ENCODE measurements around the gene SCARF2.

SCARF2 gene

DNA sequence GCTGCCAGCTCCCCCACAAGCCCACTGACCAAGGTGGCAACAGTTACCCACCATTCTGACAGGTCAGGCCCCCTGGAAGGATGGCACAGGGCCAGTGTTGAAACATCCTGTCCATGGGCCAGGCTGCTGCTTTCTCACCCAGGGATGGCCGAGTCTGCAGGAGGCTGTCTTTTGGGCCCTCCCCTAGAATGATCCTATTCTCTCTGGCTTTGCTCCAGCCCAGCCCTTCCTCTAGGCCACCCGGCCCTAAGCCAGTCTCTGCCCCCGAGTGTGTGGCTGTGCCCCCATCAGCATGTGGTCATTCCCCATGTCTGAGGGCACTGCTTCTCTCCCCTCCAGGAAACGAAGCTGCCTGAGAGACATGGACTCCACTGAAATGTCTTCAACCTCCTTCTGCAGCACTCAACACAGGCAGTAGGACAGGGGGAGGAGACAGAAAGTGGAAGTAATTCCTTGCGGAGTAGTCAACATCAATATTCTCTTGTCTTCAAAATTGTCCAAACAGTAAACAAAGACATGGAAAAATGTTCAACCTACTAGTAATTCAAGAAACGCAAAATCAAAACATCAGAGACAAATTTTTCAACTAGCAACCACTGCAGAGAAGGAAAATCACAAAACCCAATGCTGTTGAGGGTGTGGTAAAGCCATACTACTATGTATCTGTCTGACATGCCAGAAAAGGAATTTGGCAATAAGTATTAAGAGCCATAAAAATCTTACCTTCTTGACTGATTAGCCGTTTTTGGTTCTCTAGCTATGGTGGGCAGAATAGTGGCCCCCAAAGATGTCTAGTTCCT, 5.1 kb upstream of the SCARF2 start:
- H3K9me3 ChIP-seq (ENCODE audit: severe bottlenecking) = no peaks in the 10 kb centered on the region
- no peak overlapping the region for H3K27ac ChIP-seq (ENCODE audit: poor library complexity, severe bottlenecking)
- H3K4me3 ChIP-seq (ENCODE audit: severe bottlenecking) = no peak overlapping the region
- TF ChIP-seq, protein P1, sequence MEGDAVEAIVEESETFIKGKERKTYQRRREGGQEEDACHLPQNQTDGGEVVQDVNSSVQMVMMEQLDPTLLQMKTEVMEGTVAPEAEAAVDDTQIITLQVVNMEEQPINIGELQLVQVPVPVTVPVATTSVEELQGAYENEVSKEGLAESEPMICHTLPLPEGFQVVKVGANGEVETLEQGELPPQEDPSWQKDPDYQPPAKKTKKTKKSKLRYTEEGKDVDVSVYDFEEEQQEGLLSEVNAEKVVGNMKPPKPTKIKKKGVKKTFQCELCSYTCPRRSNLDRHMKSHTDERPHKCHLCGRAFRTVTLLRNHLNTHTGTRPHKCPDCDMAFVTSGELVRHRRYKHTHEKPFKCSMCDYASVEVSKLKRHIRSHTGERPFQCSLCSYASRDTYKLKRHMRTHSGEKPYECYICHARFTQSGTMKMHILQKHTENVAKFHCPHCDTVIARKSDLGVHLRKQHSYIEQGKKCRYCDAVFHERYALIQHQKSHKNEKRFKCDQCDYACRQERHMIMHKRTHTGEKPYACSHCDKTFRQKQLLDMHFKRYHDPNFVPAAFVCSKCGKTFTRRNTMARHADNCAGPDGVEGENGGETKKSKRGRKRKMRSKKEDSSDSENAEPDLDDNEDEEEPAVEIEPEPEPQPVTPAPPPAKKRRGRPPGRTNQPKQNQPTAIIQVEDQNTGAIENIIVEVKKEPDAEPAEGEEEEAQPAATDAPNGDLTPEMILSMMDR (IDR thresholded peaks at IDR 0.05; ENCODE audit: poor library complexity, severe bottlenecking) = no peak
- H3K27me3 ChIP-seq (ENCODE audit: insufficient read depth, poor library complexity, severe bottlenecking) = no peaks in the 10 kb centered on the region
- ATAC-seq (ENCODE audit: low read depth) (no peak), DNase-seq (ENCODE audit: low spot score) (no peak)
- H3K4me1 ChIP-seq (ENCODE audit: insufficient read depth, poor library complexity, severe bottlenecking) = no peaks in the 10 kb centered on the region
- peaks cover 11% of the 10 kb centered on the region; the same call in 1 of the 2 replicates for H3K36me3 ChIP-seq (ENCODE audit: low read depth)

DNA sequence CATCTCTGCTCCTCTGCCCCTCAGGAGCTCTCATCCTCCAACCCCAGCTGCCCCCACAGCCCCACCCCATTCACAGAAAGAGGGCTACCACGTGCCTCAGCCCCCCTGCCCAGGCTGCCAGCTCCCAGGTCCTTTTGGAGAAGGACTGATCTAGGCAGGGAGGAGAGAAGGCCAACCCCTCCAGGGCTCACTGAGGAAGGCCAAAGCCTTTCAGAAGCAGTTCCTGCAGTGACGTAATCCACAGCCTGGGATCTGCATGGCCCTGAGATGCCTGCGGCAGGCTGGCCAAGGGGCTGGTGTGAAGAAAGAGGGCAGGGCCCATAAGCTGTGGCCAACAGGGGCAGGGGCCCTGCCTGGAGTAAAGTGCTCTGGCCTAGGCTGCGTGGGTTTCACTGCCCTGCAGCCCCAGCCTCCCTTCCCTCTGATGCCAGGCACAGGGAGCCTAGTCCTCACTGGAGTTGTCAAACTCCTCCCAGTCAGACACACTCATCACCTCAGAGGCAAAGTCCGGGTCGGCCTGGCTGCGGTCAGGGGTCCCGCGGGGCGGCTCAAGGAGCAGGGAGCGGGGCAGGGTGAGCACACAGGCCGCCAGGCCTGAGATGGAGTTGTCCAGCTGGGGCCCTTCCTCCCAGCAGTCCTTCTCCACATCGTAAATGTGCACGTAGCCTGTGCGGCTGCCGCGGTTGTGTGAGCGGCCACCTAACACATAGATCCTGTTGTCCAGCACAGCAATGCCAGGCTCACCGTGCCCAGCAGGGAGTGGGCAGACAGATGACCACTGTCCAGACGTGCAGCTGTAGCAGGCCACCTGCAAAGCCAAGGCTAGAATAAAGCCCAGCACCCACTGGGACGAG, 4.2 kb upstream of the SCARF2 start:
- ATAC-seq (ENCODE audit: low read depth) = no peak
- Histone ChIP-seq H3K4me1 (ENCODE audit: insufficient read depth, poor library complexity, severe bottlenecking) (no peaks in the 10 kb centered on the region), H3K9me3 (ENCODE audit: severe bottlenecking) (no peaks in the 10 kb centered on the region), H3K36me3 (ENCODE audit: low read depth) (peaks cover 11% of the 10 kb centered on the region; the same call in 1 of the 2 replicates), H3K27me3 (ENCODE audit: insufficient read depth, poor library complexity, severe bottlenecking) (no peaks in the 10 kb centered on the region), H3K27ac (ENCODE audit: poor library complexity, severe bottlenecking) (no peak overlapping the region), H3K4me3 (ENCODE audit: severe bottlenecking) (no peak overlapping the region)
- TF ChIP-seq, protein P1 (IDR thresholded peaks at IDR 0.05; ENCODE audit: poor library complexity, severe bottlenecking) = no peak
- no peak for DNase-seq (ENCODE audit: low spot score)

- Histone ChIP-seq H3K27me3 (ENCODE audit: insufficient read depth, poor library complexity, severe bottlenecking) (no peaks in the 10 kb centered on the region), H3K27ac (ENCODE audit: poor library complexity, severe bottlenecking) (no peak overlapping the region), H3K4me1 (ENCODE audit: insufficient read depth, poor library complexity, severe bottlenecking) (no peaks in the 10 kb centered on the region), H3K9me3 (ENCODE audit: severe bottlenecking) (no peaks in the 10 kb centered on the region), H3K36me3 (ENCODE audit: low read depth) (peaks cover 11% of the 10 kb centered on the region; the same call in 1 of the 2 replicates), H3K4me3 (ENCODE audit: severe bottlenecking) (no peak overlapping the region)
- TF ChIP-seq, protein P1 (IDR thresholded peaks at IDR 0.05; ENCODE audit: poor library complexity, severe bottlenecking) = no peak
- ATAC-seq (ENCODE audit: low read depth) (no peak), DNase-seq (ENCODE audit: low spot score) (peak; percentile 26)
Measured at GRCh38 chr22:20440637-20441591, 3.3 kb upstream of the SCARF2 start.

GRCh38 chr22:20439928-20440575, 2.4 kb upstream of the SCARF2 start:
- no peaks in the 10 kb centered on the region for H3K27me3 ChIP-seq (ENCODE audit: insufficient read depth, poor library complexity, severe bottlenecking)
- H3K36me3 ChIP-seq (ENCODE audit: low read depth) = peaks cover 11% of the 10 kb centered on the region; the same call in 1 of the 2 replicates
- no peak for ATAC-seq (ENCODE audit: low read depth)

More at GRCh38 chr22:20439928-20440575, 2.4 kb upstream of the SCARF2 start:
- TF ChIP-seq, protein P1 (IDR thresholded peaks at IDR 0.05; ENCODE audit: poor library complexity, severe bottlenecking) = no peak
- Histone ChIP-seq H3K27ac (ENCODE audit: poor library complexity, severe bottlenecking) (no peak overlapping the region), H3K4me3 (ENCODE audit: severe bottlenecking) (no peak overlapping the region), H3K9me3 (ENCODE audit: severe bottlenecking) (no peaks in the 10 kb centered on the region), H3K4me1 (ENCODE audit: insufficient read depth, poor library complexity, severe bottlenecking) (no peaks in the 10 kb centered on the region)
- peak; percentile 40 for DNase-seq (ENCODE audit: low spot score)
